ENCODE measurements around the gene PITRM1.
"Not testable (repeated sequence)": the region's sequence is repeated elsewhere in the genome, so short reads cannot be mapped to it uniquely, and the experiment has no call there.

The PITRM1 gene

DNA sequence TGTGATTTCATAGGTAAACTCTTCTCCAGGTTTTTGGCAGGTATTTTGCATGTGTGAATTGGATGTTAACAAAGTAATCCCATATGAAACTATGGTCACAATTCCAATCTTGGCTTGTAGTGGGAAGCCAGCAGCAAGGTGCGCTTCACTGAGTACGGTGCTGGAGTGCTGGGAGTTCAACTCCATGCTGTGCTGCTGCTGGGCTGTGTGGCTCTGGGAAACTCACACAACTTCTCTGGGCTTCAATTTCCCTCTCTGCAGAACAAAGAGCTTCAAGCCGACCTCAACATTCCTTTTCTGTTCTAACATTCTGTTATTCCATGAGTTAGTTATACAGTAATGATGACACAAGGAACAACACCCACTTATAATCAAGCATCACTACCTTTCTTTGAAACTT, 18.2 kb upstream of the PITRM1 start:
- FAIRE-seq = no peak
- no peak for TF ChIP-seq POLR2A (IDR thresholded peaks at IDR 0.05; ENCODE audit: low read depth, low read length)
- DNase-seq (ENCODE audit: insufficient read length, low spot score) = no peak

DNA sequence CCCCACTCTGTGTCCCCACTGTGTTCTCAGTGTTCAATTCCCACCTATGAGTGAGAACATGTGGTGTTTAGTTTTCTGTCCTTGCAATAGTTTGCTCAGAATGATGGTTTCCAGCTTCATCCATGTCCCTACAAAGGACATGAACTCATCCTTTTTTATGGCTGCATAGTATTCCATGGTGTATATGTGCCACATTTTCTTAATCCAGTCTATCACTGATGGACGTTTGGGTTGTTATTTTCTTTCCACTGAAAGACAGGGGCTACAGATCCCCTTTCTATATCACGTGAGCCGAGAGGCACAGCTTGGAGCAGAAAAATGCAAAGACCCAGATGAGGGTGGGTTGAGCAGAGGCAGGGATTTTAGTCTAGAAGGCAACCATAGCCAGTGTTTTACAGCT, 14.6 kb upstream of the PITRM1 start:
- DNase-seq (ENCODE audit: insufficient read length, low spot score); FAIRE-seq: not testable (repeated sequence)

DNA sequence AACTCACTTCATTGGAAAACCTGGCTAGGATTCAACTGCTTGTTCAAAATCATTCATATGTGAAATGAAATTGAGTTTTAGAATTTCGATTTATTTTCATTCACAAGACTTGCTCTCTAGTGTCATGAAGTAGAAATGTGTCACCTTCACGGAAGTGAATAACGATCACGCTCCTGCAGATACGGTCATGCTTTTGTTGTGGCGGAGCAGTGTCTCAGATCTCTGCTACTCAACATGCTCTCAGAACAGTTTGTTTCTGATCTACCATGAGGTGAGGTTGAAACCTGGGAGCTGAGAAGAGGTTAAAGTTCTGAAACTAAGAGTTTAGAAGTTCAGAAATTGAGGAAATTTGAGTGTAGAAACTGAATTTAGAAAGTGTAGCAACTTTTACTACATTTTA, 13.8 kb upstream of the PITRM1 start:
- FAIRE-seq = no peak

DNA sequence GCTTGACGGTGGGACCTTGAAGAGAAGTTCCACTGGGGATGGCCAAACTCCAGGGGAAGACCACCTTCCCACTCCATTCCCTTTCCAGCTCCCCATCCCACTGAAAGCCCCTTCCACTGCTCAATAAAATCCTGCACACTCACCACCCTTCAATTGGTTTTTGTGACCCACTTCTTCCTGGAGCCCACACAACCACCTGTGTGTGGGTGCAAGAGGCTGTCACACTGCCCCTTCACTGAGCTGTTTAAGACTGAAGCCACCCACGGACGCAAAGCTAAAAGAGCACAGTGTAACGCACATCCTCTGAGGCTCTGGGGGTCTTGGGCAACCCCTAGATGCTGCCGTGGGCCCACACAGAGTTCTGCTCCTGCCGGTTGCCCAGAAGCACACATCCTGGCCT, 12.8 kb upstream of the PITRM1 start:
- FAIRE-seq = no peak
- no peak for DNase-seq (ENCODE audit: insufficient read length, low spot score)
- no peak for TF ChIP-seq POLR2A (IDR thresholded peaks at IDR 0.05; ENCODE audit: low read depth, low read length)

More for the DNA sequence above, 13.8 kb upstream of the PITRM1 start:
- no peak for DNase-seq (ENCODE audit: insufficient read length, low spot score)
- no peak for TF ChIP-seq POLR2A (IDR thresholded peaks at IDR 0.05; ENCODE audit: low read depth, low read length)

DNA sequence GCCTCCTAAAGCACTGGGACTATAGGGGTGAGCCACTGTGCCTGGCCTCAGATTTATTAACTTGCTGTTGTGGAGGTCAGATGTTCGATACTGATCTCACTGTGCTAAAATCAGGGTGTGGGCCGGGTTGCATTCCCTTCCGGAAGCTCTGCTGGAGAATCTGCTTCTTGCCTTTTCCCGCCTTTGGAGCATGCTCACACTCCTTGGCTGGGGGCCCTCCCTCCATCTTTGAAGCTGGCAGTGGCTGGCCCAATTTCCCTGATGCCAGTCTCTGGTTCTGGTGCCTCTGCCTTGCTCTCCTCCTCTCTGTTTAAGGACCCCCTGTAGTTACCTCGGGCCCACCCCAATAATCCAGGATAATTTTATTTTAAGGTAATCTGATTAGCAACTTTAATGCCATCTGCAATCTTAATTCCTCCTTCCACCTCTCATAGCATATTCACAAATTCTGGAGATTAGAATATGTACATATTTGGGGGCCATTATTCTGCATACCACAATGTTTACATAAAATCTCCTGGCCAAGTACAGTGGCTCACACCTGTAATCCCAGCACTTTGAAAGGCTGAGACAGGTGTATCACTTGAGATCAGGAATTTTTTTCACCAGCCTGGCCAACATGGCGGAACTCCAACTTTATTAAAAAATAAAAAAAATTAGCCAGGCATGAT, 7.9 kb upstream of the PITRM1 start:
- DNase-seq (ENCODE audit: insufficient read length, low spot score) (no peak), FAIRE-seq (no peak)
- TF ChIP-seq POLR2A (IDR thresholded peaks at IDR 0.05; ENCODE audit: low read depth, low read length) = no peak

DNA sequence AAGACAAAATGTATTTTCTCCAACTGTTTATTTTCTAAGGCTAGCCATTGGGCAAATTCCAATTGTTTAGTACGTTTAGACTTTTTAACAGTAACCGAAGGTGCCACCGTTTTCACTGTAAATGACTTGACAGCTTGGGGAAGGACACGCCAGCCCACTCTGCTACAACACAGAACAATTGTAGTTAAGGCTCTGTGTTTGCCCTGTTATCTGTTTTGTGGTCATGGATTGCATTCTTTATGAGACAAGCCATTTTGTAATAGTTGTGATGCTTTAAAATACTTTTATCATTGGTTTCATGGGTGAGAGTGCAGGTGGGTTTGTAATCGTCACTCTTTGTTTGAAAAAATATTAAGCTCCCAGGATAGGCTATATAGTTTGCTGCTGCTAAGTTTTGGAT, 6.6 kb upstream of the PITRM1 start:
- no peak for DNase-seq (ENCODE audit: insufficient read length, low spot score)
- TF ChIP-seq POLR2A (IDR thresholded peaks at IDR 0.05; ENCODE audit: low read depth, low read length) = no peak
- no peak for FAIRE-seq

DNA sequence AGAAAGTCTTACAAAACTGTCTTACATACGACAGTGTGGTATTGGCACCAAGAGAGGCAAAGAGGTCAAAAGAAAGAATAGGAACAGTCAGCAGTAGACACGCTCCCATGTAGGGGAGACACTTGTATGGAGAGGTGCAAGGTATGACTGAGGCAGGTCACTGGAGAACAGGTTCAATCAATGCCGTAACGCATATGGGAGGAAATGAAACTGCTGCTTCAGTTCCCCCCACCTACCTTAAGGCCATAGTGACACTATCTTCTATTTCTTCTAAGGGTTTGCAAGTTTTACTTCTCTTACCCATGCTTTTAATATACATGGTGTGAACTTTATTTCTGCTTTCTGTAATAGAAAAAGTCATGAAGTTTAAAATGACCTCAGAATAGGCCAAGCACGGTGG, 5.5 kb upstream of the PITRM1 start:
- DNase-seq (ENCODE audit: insufficient read length, low spot score) = no peak
- no peak for FAIRE-seq
- no peak for TF ChIP-seq POLR2A (IDR thresholded peaks at IDR 0.05; ENCODE audit: low read depth, low read length)

DNA sequence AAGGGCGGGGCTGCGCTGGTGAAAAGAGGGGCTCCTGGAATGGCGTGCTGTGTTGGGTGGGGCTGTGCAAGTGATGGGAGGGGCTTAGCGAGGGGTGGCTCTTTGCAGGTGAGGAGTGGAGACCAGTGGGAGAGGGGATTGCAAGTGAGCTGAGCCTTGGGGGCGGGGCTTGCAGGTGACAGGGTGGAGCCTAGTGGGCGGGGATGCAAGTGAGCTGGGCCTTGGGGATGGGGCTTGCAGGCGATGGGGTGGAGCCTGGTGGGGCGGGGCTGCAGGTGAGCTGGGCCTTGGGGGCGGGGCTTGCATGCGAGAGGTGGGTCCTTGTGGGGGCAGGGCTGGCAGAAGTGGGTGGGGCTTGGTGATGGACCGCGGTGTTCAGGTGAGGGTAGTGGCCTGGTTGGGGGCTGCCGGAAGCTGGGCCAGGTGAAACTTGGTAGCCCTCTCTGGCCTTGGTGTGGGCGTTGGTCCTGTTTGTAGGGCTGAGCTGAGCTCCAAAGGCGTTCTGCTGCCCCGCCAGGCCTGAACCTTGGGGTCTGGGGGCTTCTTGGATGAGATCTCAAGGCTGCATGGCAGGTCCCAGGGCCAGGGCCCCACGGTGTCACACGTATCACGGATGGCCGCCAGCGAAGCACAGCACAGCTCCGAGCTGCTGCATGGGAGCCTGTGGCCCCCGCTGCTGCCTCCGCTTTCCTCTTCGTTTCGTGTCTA, 743 bp upstream of the PITRM1 start:
- peak; percentile 55 for DNase-seq (ENCODE audit: insufficient read length, low spot score)
- no peak for TF ChIP-seq POLR2A (IDR thresholded peaks at IDR 0.05; ENCODE audit: low read depth, low read length)
- no peak for FAIRE-seq

DNA sequence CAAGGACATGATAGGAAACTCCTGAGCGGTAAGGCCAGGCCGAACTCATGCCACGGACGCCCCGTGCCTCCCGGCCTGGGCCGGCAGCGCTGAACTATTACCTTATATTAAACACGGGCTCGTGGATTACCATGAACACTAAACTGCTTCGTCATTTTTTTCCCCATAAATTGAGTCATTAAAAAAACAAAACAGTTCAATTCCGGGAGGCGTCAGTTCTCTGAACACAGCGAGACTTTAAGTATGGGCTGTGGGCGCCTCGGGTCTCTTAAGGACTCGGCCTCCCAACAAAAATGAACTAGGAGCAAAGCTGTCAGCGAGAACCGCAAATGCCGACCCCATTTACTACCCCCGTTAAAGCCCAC, 519 bp downstream of the PITRM1 start:
- TF ChIP-seq POLR2A (IDR thresholded peaks at IDR 0.05; ENCODE audit: low read depth, low read length) = no peak
- DNase-seq (ENCODE audit: insufficient read length, low spot score) (peak; percentile 24), FAIRE-seq (no peak)

DNA sequence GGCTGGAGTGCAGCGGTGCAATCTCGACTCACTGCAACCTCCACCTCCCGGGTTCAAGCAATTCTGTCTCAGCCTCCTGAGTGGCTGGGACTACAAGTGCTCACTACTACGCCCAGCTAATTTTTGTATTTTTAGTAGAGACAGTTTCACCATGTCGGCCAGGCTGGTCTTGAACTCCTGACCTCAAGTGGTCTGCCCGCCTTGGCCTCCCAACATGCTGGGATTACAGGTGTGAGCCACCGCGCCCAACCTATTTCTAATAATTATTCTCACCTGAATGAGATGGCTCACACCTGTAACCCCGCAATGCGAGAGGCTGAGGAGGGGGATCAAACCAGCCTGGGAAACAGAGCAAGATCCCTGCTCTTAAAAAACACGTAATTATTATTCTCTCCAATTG, 1.1 kb downstream of the PITRM1 start:
- not testable (repeated sequence) for FAIRE-seq; DNase-seq (ENCODE audit: insufficient read length, low spot score)

DNA sequence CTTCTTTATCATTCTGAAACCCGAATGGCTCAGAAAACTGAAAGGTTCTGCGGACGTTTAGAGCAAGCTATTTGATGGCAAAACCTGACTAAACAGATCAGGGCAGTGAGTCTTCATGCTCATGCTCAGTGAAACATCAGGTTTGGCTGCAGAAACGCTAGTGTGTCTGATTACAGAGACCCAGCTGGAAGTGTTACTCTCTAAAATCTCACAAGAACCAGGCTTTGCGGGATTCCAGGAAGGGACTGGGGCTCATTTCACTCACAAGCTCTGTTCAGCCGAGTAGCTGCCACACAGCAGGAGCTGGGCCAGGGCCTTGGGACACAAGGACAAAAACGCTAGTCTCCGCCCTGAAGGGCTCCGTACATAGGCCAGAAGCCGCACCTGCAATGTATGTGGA, 2.9 kb downstream of the PITRM1 start:
- no peak for TF ChIP-seq POLR2A (IDR thresholded peaks at IDR 0.05; ENCODE audit: low read depth, low read length)
- FAIRE-seq = no peak
- no peak for DNase-seq (ENCODE audit: insufficient read length, low spot score)

DNA sequence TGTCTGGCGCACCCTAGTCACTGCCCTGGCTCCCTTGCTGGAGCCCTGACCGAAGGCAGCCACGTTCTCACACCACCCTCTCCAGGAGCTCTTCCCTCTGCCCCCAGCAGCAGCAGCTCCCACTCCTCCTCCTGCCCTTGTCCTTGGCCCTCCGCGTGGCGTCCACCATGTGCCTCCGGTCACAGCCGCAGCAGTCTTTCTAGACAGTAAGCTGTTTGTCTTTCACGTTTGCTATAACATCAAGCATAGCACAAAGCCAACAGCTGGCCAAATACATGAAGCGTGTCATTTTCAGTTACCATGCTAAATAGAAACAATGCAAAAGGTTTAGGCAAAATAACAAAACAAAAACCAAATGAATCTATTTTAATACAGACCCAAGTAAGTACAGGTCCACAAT, 3.3 kb downstream of the PITRM1 start:
- no peak for FAIRE-seq
- no peak for TF ChIP-seq POLR2A (IDR thresholded peaks at IDR 0.05; ENCODE audit: low read depth, low read length)

DNA sequence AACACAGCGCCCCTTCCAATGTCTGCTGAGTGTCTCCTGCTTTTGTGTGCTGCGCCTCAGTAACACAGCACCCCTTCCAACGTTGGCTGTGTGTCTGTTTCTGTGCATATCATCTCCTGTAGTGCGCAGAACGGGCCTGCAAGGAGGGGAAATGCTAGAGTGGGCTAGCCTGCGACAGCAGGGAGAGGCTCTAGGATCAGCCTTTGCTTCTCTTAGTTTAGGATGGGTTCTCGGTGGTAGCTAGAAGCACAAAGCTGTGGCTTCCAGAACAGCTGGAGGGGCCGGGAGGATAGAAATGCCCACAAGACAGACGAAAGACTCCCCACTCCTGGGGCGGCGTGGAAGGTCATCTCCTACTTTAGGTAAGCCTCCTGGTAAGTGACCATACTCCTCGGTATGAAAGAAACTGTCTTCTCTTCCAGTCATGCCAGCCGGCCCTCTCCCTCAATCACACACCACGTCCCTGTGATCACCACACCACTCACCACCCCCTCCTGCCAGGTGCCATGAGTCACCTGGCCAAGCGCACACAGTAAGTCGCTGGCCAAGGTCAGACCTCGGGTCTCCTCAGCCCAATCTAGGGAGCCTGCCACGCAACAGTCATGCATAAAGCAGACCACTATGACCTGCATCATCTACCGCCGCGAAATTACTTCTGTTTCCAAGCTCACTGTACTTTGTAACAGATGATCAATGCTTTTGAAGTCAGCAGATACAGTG, 4.8 kb downstream of the PITRM1 start:
- no peak for FAIRE-seq
- TF ChIP-seq POLR2A (IDR thresholded peaks at IDR 0.05; ENCODE audit: low read depth, low read length) = no peak
- DNase-seq (ENCODE audit: insufficient read length, low spot score) = no peak

More for the DNA sequence above, 3.3 kb downstream of the PITRM1 start:
- DNase-seq (ENCODE audit: insufficient read length, low spot score) = no peak

DNA sequence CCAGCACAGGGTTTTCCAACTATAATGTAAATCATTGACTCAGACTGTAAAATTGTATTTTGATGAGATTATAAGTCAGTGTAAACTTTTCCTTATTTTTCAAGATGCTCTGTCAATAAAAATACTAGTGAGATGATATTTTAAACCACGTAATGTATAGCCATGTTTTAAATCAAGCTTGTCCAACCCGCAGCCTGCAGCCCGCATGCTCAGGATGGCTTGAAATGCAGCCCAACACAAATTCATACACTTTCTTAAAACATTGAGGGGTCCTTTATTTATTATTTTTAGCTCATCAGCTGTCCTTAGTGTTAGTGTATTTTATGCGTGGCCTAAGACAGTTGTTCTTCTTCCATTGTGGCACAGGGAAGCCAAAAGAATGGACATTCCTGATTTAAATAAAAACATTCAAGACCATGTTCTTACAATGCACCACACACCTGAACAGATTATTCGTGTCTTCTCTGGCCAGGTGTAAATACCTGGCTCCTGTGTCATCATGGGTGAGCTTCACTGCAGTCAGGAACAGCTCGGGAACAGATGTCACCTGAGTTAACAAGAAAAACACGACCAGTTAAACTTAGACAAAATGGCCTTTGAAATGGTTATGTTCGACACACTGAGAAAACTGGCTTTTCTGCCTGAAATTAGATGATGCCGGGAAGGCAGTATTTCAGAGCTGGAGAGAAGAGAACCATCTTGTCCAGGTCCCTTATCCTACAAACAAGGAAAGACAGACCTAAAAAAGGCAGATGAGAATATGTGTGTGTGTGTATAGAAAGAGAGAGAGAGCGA, 5.9 kb downstream of the PITRM1 start:
- FAIRE-seq (no peak), DNase-seq (ENCODE audit: insufficient read length, low spot score) (no peak)
- no peak for TF ChIP-seq POLR2A (IDR thresholded peaks at IDR 0.05; ENCODE audit: low read depth, low read length)
